ENCODE results near the gene ARHGEF28. TPM values are rescaled to one million over a fixed set of nuclear protein-coding genes. Genes with fewer than 3 reads are reported as not detected.

ARHGEF28 gene
- total and polyA plus RNA-seq, 12 donors: 0.62 to 3.4 (median 1.5) TPM

GRCh38 chr5:73617510-73618279 lies 8.3 kb upstream of the ARHGEF28 start:
- peak in 2 of 8 donors; percentile 47 to 56 for ATAC-seq
- WGBS, 2 donors: 77% methylated on average over 9 of the region's 9 CpGs
- Histone ChIP-seq H3K27me3 (peaks cover 0 to 3% (median 0%) of the 10 kb centered on the region in 7 donors), H3K36me3 (no peaks in the 10 kb centered on the region), H3K9me3 (no peaks in the 10 kb centered on the region), H3K27ac (peak overlapping the region in 2 of 10 donors; percentile 18 to 66), H3K4me1 (no peaks in the 10 kb centered on the region), H3K4me3 (no peak overlapping the region)
- TF ChIP-seq, protein P1, sequence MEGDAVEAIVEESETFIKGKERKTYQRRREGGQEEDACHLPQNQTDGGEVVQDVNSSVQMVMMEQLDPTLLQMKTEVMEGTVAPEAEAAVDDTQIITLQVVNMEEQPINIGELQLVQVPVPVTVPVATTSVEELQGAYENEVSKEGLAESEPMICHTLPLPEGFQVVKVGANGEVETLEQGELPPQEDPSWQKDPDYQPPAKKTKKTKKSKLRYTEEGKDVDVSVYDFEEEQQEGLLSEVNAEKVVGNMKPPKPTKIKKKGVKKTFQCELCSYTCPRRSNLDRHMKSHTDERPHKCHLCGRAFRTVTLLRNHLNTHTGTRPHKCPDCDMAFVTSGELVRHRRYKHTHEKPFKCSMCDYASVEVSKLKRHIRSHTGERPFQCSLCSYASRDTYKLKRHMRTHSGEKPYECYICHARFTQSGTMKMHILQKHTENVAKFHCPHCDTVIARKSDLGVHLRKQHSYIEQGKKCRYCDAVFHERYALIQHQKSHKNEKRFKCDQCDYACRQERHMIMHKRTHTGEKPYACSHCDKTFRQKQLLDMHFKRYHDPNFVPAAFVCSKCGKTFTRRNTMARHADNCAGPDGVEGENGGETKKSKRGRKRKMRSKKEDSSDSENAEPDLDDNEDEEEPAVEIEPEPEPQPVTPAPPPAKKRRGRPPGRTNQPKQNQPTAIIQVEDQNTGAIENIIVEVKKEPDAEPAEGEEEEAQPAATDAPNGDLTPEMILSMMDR (IDR thresholded peaks at IDR 0.05): no peak
- no peak for DNase-seq
- intact Hi-C loops (cut with DNase I): no loop called here

GRCh38 chr5:73619606-73620333 lies 6.2 kb upstream of the ARHGEF28 start:
- no peaks in the 10 kb centered on the region for H3K36me3 ChIP-seq
- intact Hi-C loops (cut with DNase I): no loop called here
- WGBS, 2 donors: 62 to 71% methylated on average over 4 of the region's 4 CpGs
- ATAC-seq (no peak), DNase-seq (no peak)
- peaks cover 0 to under 1% (median 0%) of the 10 kb centered on the region in 9 donors for H3K4me1 ChIP-seq
- no peak overlapping the region for H3K27ac ChIP-seq
- H3K4me3 ChIP-seq: no peak overlapping the region
- H3K27me3 ChIP-seq: peaks cover 0 to 6% (median 0%) of the 10 kb centered on the region in 7 donors
- TF ChIP-seq, protein P1 (IDR thresholded peaks at IDR 0.05): no peak
- no peaks in the 10 kb centered on the region for H3K9me3 ChIP-seq

DNA sequence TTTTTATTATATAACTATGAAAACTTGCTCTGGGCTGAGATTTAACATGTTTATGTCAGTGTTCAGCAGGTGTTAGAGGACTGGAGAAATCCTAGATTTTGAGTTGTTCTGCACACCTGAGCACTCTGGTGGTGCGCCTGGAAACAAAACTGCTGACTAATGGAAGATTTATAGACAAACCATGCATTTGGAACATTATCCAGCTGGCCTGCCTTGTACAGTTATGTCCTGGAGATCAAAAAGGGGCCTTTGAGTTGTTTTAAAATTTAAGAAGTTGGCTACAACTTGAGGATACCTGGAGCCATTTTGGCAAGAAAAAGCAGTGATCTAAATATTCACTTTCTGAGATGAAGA lies 5.7 kb upstream of the ARHGEF28 start:
- intact Hi-C loops (cut with DNase I): no loop called here
- Histone ChIP-seq H3K4me1 (peaks cover 0 to 6% (median 3%) of the 10 kb centered on the region in 9 donors), H3K9me3 (no peaks in the 10 kb centered on the region), H3K4me3 (no peak overlapping the region), H3K27ac (no peak overlapping the region), H3K36me3 (no peaks in the 10 kb centered on the region), H3K27me3 (peaks cover 0 to 6% (median 0%) of the 10 kb centered on the region in 7 donors)
- TF ChIP-seq, protein P1 (IDR thresholded peaks at IDR 0.05): no peak
- 90 to 97% methylated on average over 1 of the region's 1 CpG for WGBS, 2 donors
- DNase-seq: no peak
- no peak for ATAC-seq

- no peak overlapping the region for H3K27ac ChIP-seq
Observed at GRCh38 chr5:73623060-73623459, 2.9 kb upstream of the ARHGEF28 start.

More at GRCh38 chr5:73623060-73623459, 2.9 kb upstream of the ARHGEF28 start:
- WGBS, 2 donors: 95 to 97% methylated on average over 2 of the region's 2 CpGs
- H3K36me3 ChIP-seq: no peaks in the 10 kb centered on the region
- TF ChIP-seq, protein P1 (IDR thresholded peaks at IDR 0.05): no peak
- peaks cover 0 to 23% (median 14%) of the 10 kb centered on the region in 9 donors for H3K4me1 ChIP-seq
- no peaks in the 10 kb centered on the region for H3K9me3 ChIP-seq
- intact Hi-C loops (cut with DNase I): no loop called here
- ATAC-seq: no peak
- peaks cover 0 to 24% (median 0%) of the 10 kb centered on the region in 7 donors for H3K27me3 ChIP-seq
- DNase-seq: no peak
- no peak overlapping the region for H3K4me3 ChIP-seq
